SK-N-SH (cell line): ENCODE results near the gene ANKFN1. TPM values are rescaled to one million over a fixed set of nuclear protein-coding genes. Genes with fewer than 3 reads are reported as not detected.

ENCODE experiments used
- CTCF ChIA-PET: fragments of 300-600, 350-600 bp; formaldehyde crosslinking; extraction: SDS; loops from one replicate; lab custom pipeline; 2021; lab: Yijun Ruan, JAX
- POLR2A ChIA-PET: fragments of 350-600 bp; sonication (Branson Sonifier 250); formaldehyde crosslinking; extraction: SDS; loops from one replicate; lab custom pipeline; 2020; ENCODE audit warnings: antibody characterized with exemption, inconsistent platforms; lab: Yijun Ruan, JAX
- DNase-seq: peaks from one replicate; pipeline ENCODE4 v3.0.0; 2012
- H2AFZ ChIP-seq: fragments of 200-600 bp; sonication (generic); 2 replicates; pipeline ENCODE4 v1.8.1; 2016; ENCODE audit warnings: antibody characterized with exemption, mild to moderate bottlenecking, low read depth
- H3F3A ChIP-seq: fragments of 200-600 bp; sonication (generic); replicated peaks from 2 replicates; pipeline ENCODE3; 2016; ENCODE audit warnings: antibody characterized with exemption, mild to moderate bottlenecking; ENCODE audit not compliant: insufficient read depth
- H3K27ac ChIP-seq, 2 experiments: fragments of 200-500 bp in 1 of 2; fragments of 200-600 bp in 1 of 2; sonication (Bioruptor generic) in 1 of 2; sonication (generic), shearing (Covaris generic) in 1 of 2; 2 replicates each; pipeline versions ENCODE4 v1.5.1 to v1.6.1; 2014 to 2016; ENCODE audit warnings: low read depth in 2 of 2, inconsistent platforms in 1 of 2, low read length in 1 of 2, mild to moderate bottlenecking in 1 of 2, mixed read lengths in 1 of 2
- H3K27me3 ChIP-seq: fragments of 200-600 bp; sonication (generic), shearing (Covaris generic); 2 replicates; pipeline ENCODE4 v1.6.1; 2016; ENCODE audit warnings: mixed run types; ENCODE audit not compliant: insufficient read depth
- H3K36me3 ChIP-seq, 2 experiments: fragments of 200-500 bp in 1 of 2; fragments of 200-600 bp in 1 of 2; sonication (Bioruptor generic) in 1 of 2; sonication (generic) in 1 of 2; replicated peaks in 1 of 2; 2 replicates each; pipeline versions ENCODE3 to v1.5.1; 2014 to 2016; ENCODE audit warnings: low read length in 1 of 2, mild to moderate bottlenecking in 1 of 2; ENCODE audit not compliant: insufficient read depth in 2 of 2, control insufficient read depth in 1 of 2
- H3K4me1 ChIP-seq, 2 experiments: fragments of 200-500 bp in 1 of 2; fragments of 200-600 bp in 1 of 2; sonication (Bioruptor generic) in 1 of 2; sonication (generic), shearing (Covaris generic) in 1 of 2; 2 replicates each; pipeline versions ENCODE4 v1.5.1 to v1.6.1; 2014 to 2016; ENCODE audit warnings: low read depth in 1 of 2, low read length in 1 of 2, mixed run types in 1 of 2; ENCODE audit not compliant: insufficient read depth in 2 of 2, control insufficient read depth in 1 of 2
- H3K4me2 ChIP-seq: fragments of 200-600 bp; sonication (generic), shearing (Covaris generic); 2 replicates; pipeline ENCODE4 v1.6.1; 2017; ENCODE audit warnings: mixed run types
- H3K4me3 ChIP-seq, 2 experiments: fragments of 200-500 bp in 1 of 2; fragments of 200-600 bp in 1 of 2; sonication (Bioruptor generic) in 1 of 2; sonication (generic), shearing (Covaris generic) in 1 of 2; 2 replicates each; pipeline versions ENCODE4 v1.5.1 to v1.8.1; 2014 to 2016; ENCODE audit warnings: low read depth in 2 of 2, inconsistent platforms in 1 of 2, low read length in 1 of 2, mild to moderate bottlenecking in 1 of 2, mixed read lengths in 1 of 2, moderate library complexity in 1 of 2
- H3K79me2 ChIP-seq: fragments of 200-600 bp; sonication (generic); 2 replicates; pipeline ENCODE4 v1.8.1; 2017; ENCODE audit warnings: mild to moderate bottlenecking; ENCODE audit not compliant: insufficient read depth
- H3K9ac ChIP-seq: fragments of 200-600 bp; sonication (generic); 2 replicates; pipeline ENCODE4 v1.6.1; 2017; ENCODE audit warnings: mixed run types
- H3K9me2 ChIP-seq: fragments of 200-600 bp; sonication (generic); 2 replicates; pipeline ENCODE4 v1.6.1; 2017; ENCODE audit warnings: mixed run types
- H3K9me3 ChIP-seq: fragments of 200-600 bp; sonication (generic); 2 replicates; pipeline ENCODE4 v1.6.1; 2017; ENCODE audit warnings: mixed run types, mild to moderate bottlenecking, moderate library complexity
- H4K20me1 ChIP-seq: fragments of 200-600 bp; sonication (generic); 2 replicates; pipeline ENCODE4 v1.6.1; 2017; ENCODE audit warnings: mild to moderate bottlenecking, mixed run types; ENCODE audit not compliant: insufficient read depth
- EZH2phosphoT487 ChIP-seq: fragments of 200-600 bp; sonication (generic); IDR thresholded peaks from 2 replicates; pipeline ENCODE4 v1.6.1; 2017; ENCODE audit warnings: low read depth, mixed run types, mild to moderate bottlenecking, antibody characterized with exemption, moderate library complexity, borderline replicate concordance
- FOSL2 ChIP-seq: IDR thresholded peaks from 2 replicates; pipeline ENCODE4 v1.4.0; 2012; ENCODE audit warnings: low read depth, mild to moderate bottlenecking, moderate library complexity, borderline replicate concordance
- FOXJ3 ChIP-seq: sonication (generic); formaldehyde crosslinking; IDR thresholded peaks from 2 replicates; pipeline ENCODE4 v1.5.1; 2020; ENCODE audit warnings: mild to moderate bottlenecking, missing genetic modification reagents
- FOXM1 ChIP-seq: IDR thresholded peaks from 2 replicates; pipeline ENCODE4 v1.4.0; 2012; ENCODE audit warnings: low read depth, mild to moderate bottlenecking
- GABPA ChIP-seq: IDR thresholded peaks from 2 replicates; pipeline ENCODE4 v1.4.0; 2012; ENCODE audit warnings: low read depth, mild to moderate bottlenecking
- MXI1 ChIP-seq: IDR thresholded peaks from 2 replicates; pipeline ENCODE4 v1.6.1; 2012; ENCODE audit warnings: mild to moderate bottlenecking, low read depth, low read length, improper control_type of control experiment
- NRF1 ChIP-seq: IDR thresholded peaks from 2 replicates; pipeline ENCODE4 v1.6.1; 2012; ENCODE audit warnings: low read depth, mild to moderate bottlenecking, low read length
- POLR2AphosphoS5 ChIP-seq: IDR thresholded peaks from 2 replicates; pipeline ENCODE4 v1.6.1; 2012; ENCODE audit warnings: low read depth, low read length
- RAD21 ChIP-seq: IDR thresholded peaks from 2 replicates; pipeline ENCODE4 v1.6.1; 2012; ENCODE audit warnings: mild to moderate bottlenecking, low read length
- RCOR1 ChIP-seq: fragments of 150-350 bp; IDR thresholded peaks from 2 replicates; pipeline ENCODE4 v1.6.1; 2017; ENCODE audit warnings: antibody characterized with exemption, low read length
- SIN3A ChIP-seq: IDR thresholded peaks from 2 replicates; pipeline ENCODE4 v1.6.1; 2012; ENCODE audit warnings: low read depth, mild to moderate bottlenecking, low read length, moderate library complexity, borderline replicate concordance
- SMC3 ChIP-seq: IDR thresholded peaks from 2 replicates; pipeline ENCODE4 v1.6.1; 2012; ENCODE audit warnings: low read depth, low read length, improper control_type of control experiment
- TAF1 ChIP-seq: IDR thresholded peaks from 2 replicates; pipeline ENCODE4 v1.6.1; 2012; ENCODE audit warnings: low read depth, mild to moderate bottlenecking, low read length, moderate library complexity, borderline replicate concordance
- TEAD4 ChIP-seq: IDR thresholded peaks from 2 replicates; pipeline ENCODE4 v1.4.0; 2012; ENCODE audit warnings: mild to moderate bottlenecking, borderline replicate concordance; ENCODE audit not compliant: insufficient read depth
- YY1 ChIP-seq: IDR thresholded peaks from 2 replicates; pipeline ENCODE4 v1.4.0; 2012; ENCODE audit warnings: low read depth, mild to moderate bottlenecking
- WGBS: methylation state at CpG from one replicate; pipeline ENCODE4 v1.1.6; 2017; ENCODE audit warnings: low lambda C conversion rate; 5-methylcytosine and 5-hydroxymethylcytosine counted together
- polyA plus RNA-seq, 3 experiments: library from polyadenylated mRNA; depleted of rRNA; stranded (reverse); fragments of >200 nt; gene quantifications; 2 replicates each; pipeline ENCODE4 v1.2.3, GENCODE V29; 2012
- TF ChIP-seq, protein P1 (sequence below): fragments of 150-350 bp; IDR thresholded peaks from 2 replicates; pipeline ENCODE4 v1.6.1; 2016; ENCODE audit warnings: mild to moderate bottlenecking, low read depth, low read length
- TF ChIP-seq, protein P2 (sequence below): fragments of 200-600 bp; sonication (generic); IDR thresholded peaks from 2 replicates; pipeline ENCODE4 v1.6.1; 2017; ENCODE audit warnings: antibody characterized with exemption, mild to moderate bottlenecking, moderate library complexity
- TF ChIP-seq, protein P3 (sequence below): IDR thresholded peaks from 2 replicates; pipeline ENCODE4; 2012
- TF ChIP-seq, protein P4 (sequence below): IDR thresholded peaks from 2 replicates; pipeline ENCODE4 v1.6.1; 2012; ENCODE audit warnings: mild to moderate bottlenecking, low read depth, low read length, moderate library complexity

Gene ANKFN1
- polyA plus RNA-seq, 1 of the 3 experiments (the other 2 are of a cell fraction) = 0.07 TPM

DNA sequence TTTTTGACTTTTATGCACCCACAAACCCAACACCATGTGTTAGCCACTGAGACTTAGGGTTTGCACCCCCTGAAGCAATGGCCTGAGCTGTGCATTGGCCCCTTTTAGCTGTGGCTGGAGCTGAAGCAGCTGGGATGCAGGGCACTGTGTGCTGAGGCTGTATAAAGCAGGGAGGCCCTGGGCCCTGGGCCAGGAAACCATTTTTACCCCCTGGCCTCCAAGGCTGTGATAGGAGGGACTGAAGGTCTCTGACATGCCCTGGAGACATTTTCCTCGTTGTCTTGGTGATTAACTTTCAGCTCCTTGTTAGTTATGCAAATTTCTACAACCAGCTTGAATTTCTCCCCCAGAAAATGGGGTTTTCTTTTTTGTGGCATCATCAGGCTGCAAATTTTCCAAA lies 6.7 kb upstream of the ANKFN1 start:
- POLR2A ChIA-PET = no interaction called here
- H3K4me1 ChIP-seq = peaks cover 0 to 14% of the 10 kb centered on the region in 2 experiments; a peak in 1 of 4 replicates
- no peak overlapping the region for H3K9ac ChIP-seq
- H3K9me2 ChIP-seq = no peaks in the 10 kb centered on the region
- TF ChIP-seq TEAD4 (no peak), FOXJ3 (CRISPR knock-in tag) (no peak), FOXM1 (no peak), SIN3A (no peak), RAD21 (no peak), GABPA (no peak), MXI1 (no peak), NRF1 (no peak), RCOR1 (no peak), EZH2phosphoT487 (no peak), POLR2AphosphoS5 (no peak), YY1 (no peak), FOSL2 (no peak), SMC3 (no peak), TAF1 (no peak)
- TF ChIP-seq, protein P1, sequence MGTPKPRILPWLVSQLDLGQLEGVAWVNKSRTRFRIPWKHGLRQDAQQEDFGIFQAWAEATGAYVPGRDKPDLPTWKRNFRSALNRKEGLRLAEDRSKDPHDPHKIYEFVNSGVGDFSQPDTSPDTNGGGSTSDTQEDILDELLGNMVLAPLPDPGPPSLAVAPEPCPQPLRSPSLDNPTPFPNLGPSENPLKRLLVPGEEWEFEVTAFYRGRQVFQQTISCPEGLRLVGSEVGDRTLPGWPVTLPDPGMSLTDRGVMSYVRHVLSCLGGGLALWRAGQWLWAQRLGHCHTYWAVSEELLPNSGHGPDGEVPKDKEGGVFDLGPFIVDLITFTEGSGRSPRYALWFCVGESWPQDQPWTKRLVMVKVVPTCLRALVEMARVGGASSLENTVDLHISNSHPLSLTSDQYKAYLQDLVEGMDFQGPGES = no peak
- TF ChIP-seq, protein P2, sequence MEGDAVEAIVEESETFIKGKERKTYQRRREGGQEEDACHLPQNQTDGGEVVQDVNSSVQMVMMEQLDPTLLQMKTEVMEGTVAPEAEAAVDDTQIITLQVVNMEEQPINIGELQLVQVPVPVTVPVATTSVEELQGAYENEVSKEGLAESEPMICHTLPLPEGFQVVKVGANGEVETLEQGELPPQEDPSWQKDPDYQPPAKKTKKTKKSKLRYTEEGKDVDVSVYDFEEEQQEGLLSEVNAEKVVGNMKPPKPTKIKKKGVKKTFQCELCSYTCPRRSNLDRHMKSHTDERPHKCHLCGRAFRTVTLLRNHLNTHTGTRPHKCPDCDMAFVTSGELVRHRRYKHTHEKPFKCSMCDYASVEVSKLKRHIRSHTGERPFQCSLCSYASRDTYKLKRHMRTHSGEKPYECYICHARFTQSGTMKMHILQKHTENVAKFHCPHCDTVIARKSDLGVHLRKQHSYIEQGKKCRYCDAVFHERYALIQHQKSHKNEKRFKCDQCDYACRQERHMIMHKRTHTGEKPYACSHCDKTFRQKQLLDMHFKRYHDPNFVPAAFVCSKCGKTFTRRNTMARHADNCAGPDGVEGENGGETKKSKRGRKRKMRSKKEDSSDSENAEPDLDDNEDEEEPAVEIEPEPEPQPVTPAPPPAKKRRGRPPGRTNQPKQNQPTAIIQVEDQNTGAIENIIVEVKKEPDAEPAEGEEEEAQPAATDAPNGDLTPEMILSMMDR = no peak
- TF ChIP-seq, protein P3, sequence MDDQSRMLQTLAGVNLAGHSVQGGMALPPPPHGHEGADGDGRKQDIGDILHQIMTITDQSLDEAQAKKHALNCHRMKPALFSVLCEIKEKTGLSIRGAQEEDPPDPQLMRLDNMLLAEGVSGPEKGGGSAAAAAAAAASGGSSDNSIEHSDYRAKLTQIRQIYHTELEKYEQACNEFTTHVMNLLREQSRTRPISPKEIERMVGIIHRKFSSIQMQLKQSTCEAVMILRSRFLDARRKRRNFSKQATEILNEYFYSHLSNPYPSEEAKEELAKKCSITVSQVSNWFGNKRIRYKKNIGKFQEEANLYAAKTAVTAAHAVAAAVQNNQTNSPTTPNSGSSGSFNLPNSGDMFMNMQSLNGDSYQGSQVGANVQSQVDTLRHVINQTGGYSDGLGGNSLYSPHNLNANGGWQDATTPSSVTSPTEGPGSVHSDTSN = no peak
- TF ChIP-seq, protein P4, sequence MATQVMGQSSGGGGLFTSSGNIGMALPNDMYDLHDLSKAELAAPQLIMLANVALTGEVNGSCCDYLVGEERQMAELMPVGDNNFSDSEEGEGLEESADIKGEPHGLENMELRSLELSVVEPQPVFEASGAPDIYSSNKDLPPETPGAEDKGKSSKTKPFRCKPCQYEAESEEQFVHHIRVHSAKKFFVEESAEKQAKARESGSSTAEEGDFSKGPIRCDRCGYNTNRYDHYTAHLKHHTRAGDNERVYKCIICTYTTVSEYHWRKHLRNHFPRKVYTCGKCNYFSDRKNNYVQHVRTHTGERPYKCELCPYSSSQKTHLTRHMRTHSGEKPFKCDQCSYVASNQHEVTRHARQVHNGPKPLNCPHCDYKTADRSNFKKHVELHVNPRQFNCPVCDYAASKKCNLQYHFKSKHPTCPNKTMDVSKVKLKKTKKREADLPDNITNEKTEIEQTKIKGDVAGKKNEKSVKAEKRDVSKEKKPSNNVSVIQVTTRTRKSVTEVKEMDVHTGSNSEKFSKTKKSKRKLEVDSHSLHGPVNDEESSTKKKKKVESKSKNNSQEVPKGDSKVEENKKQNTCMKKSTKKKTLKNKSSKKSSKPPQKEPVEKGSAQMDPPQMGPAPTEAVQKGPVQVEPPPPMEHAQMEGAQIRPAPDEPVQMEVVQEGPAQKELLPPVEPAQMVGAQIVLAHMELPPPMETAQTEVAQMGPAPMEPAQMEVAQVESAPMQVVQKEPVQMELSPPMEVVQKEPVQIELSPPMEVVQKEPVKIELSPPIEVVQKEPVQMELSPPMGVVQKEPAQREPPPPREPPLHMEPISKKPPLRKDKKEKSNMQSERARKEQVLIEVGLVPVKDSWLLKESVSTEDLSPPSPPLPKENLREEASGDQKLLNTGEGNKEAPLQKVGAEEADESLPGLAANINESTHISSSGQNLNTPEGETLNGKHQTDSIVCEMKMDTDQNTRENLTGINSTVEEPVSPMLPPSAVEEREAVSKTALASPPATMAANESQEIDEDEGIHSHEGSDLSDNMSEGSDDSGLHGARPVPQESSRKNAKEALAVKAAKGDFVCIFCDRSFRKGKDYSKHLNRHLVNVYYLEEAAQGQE = no peak
- H2AFZ ChIP-seq = no peak overlapping the region
- H4K20me1 ChIP-seq = no peaks in the 10 kb centered on the region
- no peak for DNase-seq
- H3K27me3 ChIP-seq = no peaks in the 10 kb centered on the region
- 10% methylated on average over 1 of the region's 1 CpG for WGBS
- peaks cover 9% of the 10 kb centered on the region for H3F3A ChIP-seq
- H3K9me3 ChIP-seq = no peaks in the 10 kb centered on the region
- H3K27ac ChIP-seq = no peak overlapping the region
- H3K4me3 ChIP-seq = no peak overlapping the region
- H3K79me2 ChIP-seq = no peaks in the 10 kb centered on the region
- no peaks in the 10 kb centered on the region for H3K36me3 ChIP-seq
- CTCF ChIA-PET = interaction anchor here (0.7 kb wide), 1 partner anchor 19 kb away, joined by 3 read pairs; no protein-coding TSS in a partner anchor
- H3K4me2 ChIP-seq = no peak overlapping the region
